Naive thymus-derived CD4-positive, alpha-beta T cell (primary cell): ENCODE data around the gene NT5C1B. TPM values are rescaled to one million over a fixed set of nuclear protein-coding genes. Genes with fewer than 3 reads are reported as not detected.
"Not testable (repeated sequence)": the region's sequence is repeated elsewhere in the genome, so short reads cannot be mapped to it uniquely, and the experiment has no call there.

Source experiments
- ATAC-seq: fragments of 150-1000 bp; cut with Tn5 transposase; 2 replicates; pipeline ENCODE4 v1.10.0; 2021; ENCODE audit warnings: mild to moderate bottlenecking, moderate library complexity
- CTCF ChIA-PET: fragments of 350-600 bp; sonication (Branson Sonifier 250); formaldehyde crosslinking; loops from one replicate; lab custom pipeline; 2021; ENCODE audit warnings: antibody characterized with exemption; lab: Charles Lee
- POLR2A ChIA-PET: fragments of 350-600 bp; sonication (Branson Sonifier 250); formaldehyde crosslinking; loops from one replicate; lab custom pipeline; 2021; ENCODE audit warnings: antibody characterized with exemption, inconsistent platforms; lab: Charles Lee
- DNase-seq, 9 donors: peaks; one replicate each; pipeline versions ENCODE4 v3.0.0 to v3.0.0-alpha.2; 2020 to 2022; ENCODE audit warnings: mixed read lengths in 1 of 9
- H3K27ac ChIP-seq: one replicate; pipeline ENCODE4 v1.7.0; 2013; ENCODE audit warnings: mild to moderate bottlenecking, low read depth, low read length, moderate library complexity
- H3K27me3 ChIP-seq, 2 donors: one replicate each; pipeline ENCODE4 v1.7.0; 2013; ENCODE audit warnings: low read length in 2 of 2, mild to moderate bottlenecking in 2 of 2, moderate library complexity in 2 of 2; ENCODE audit not compliant: control insufficient read depth in 2 of 2, insufficient read depth in 2 of 2
- H3K36me3 ChIP-seq, 3 experiments: 1 replicate in 2 of 3; 2 replicates in 1 of 3; pipeline ENCODE4 v1.7.0; 2013; ENCODE audit warnings: low read length in 3 of 3, mild to moderate bottlenecking in 3 of 3, moderate library complexity in 1 of 3; ENCODE audit not compliant: insufficient read depth in 3 of 3, control insufficient read depth in 2 of 3
- H3K4me1 ChIP-seq, 2 donors: one replicate each; pipeline ENCODE4 v1.7.0; 2013; ENCODE audit warnings: low read length in 2 of 2, mild to moderate bottlenecking in 2 of 2, moderate library complexity in 1 of 2; ENCODE audit not compliant: control insufficient read depth in 2 of 2, insufficient read depth in 2 of 2
- H3K4me3 ChIP-seq: 2 replicates; pipeline ENCODE4 v1.7.0; 2013; ENCODE audit warnings: mild to moderate bottlenecking, low read length
- H3K9me3 ChIP-seq, 3 experiments: 1 replicate in 2 of 3; 2 replicates in 1 of 3; pipeline ENCODE4 v1.7.0; 2013; ENCODE audit warnings: low read length in 3 of 3; ENCODE audit not compliant: control insufficient read depth in 2 of 3
- H3K27ac Mint-ChIP-seq, 9 donors: one replicate each; pipeline ENCODE4 v1.8.0; 2020 to 2022; ENCODE audit warnings: mixed read lengths in 9 of 9, mild to moderate bottlenecking in 8 of 9, moderate library complexity in 5 of 9, inconsistent platforms in 2 of 9
- H3K27me3 Mint-ChIP-seq, 5 donors: one replicate each; pipeline ENCODE4 v1.8.0; 2021 to 2022; ENCODE audit warnings: mixed read lengths in 5 of 5, mild to moderate bottlenecking in 1 of 5
- H3K36me3 Mint-ChIP-seq, 5 donors: one replicate each; pipeline ENCODE4 v1.8.0; 2020 to 2022; ENCODE audit warnings: mixed read lengths in 5 of 5, mild to moderate bottlenecking in 3 of 5, inconsistent platforms in 1 of 5
- H3K4me1 Mint-ChIP-seq, 7 donors: one replicate each; pipeline ENCODE4 v1.8.0; 2020 to 2022; ENCODE audit warnings: mixed read lengths in 7 of 7, mild to moderate bottlenecking in 3 of 7, inconsistent platforms in 1 of 7
- H3K4me3 Mint-ChIP-seq, 10 donors: one replicate each; pipeline ENCODE4 v1.8.0; 2020 to 2022; ENCODE audit warnings: mild to moderate bottlenecking in 10 of 10, mixed read lengths in 10 of 10, moderate library complexity in 6 of 10, inconsistent platforms in 2 of 10
- H3K9me3 Mint-ChIP-seq, 11 donors: one replicate each; pipeline ENCODE4 v1.8.0; 2020 to 2022; ENCODE audit warnings: mixed read lengths in 11 of 11, mild to moderate bottlenecking in 4 of 11, inconsistent platforms in 1 of 11, moderate library complexity in 1 of 11
- intact Hi-C, 2 donors: fragments of 100-400 bp; cut with micrococcal nuclease; formaldehyde crosslinking; loops; one replicate each; pipeline ENCODE4 v1.15.1; 2023
- polyA plus RNA-seq, 2 donors: library from polyadenylated mRNA; unstranded; fragments of 300-500 nt; fragmentation: Illumina TruSeq; gene quantifications; one replicate each; pipeline ENCODE4 v1.2.3, GENCODE V29; 2021
- total RNA-seq, 6 experiments: library from RNA in 5 of 6; stranded (reverse) in 5 of 6; gene quantifications; 1 replicate in 5 of 6; 2 replicates in 1 of 6; pipeline ENCODE4 v1.2.3 and lab custom pipeline; 2021 to 2026

The NT5C1B gene
- not detected for total RNA-seq
- under 1 TPM; 0.39 to 0.50 TPM for polyA plus RNA-seq
- not detected for total RNA-seq (lab: John Stamatoyannopoulos, UW)

GRCh38 chr2:18589354-18589753, at the start of gene NT5C1B:
Gene NT5C1B (minus strand): TSS chr2:18589569. CDS start chr2:18589468, 101 bp downstream.
- ATAC-seq (no peak), DNase-seq (no peak)
- Histone ChIP-seq H3K27ac (no peak within 1 kb of the TSS), H3K9me3 (peaks cover 0 to 6% (median 0%) of the 10 kb centered on the region in 3 experiments), H3K27me3 (no peaks in the 10 kb centered on the region), H3K36me3 (peaks cover 0 to 3% (median 0%) of the 10 kb centered on the region in 3 experiments), H3K4me1 (no peaks in the 10 kb centered on the region), H3K4me3 (no peak within 1 kb of the TSS)
- peaks cover 4 to 68% (median 47%) of the 10 kb centered on the region in 5 donors for H3K36me3 Mint-ChIP-seq
- no peak within 1 kb of the TSS for H3K4me3 Mint-ChIP-seq
- H3K27me3 Mint-ChIP-seq, result no peaks in the 10 kb centered on the region
- no peak within 1 kb of the TSS for H3K27ac Mint-ChIP-seq
- peaks cover 0 to 23% (median 12%) of the 10 kb centered on the region in 11 donors for H3K9me3 Mint-ChIP-seq
- ChIA-PET POLR2A (no interaction called here), CTCF (no interaction called here)
- intact Hi-C loops, result no loop called here
- peaks cover 0 to 4% (median 0%) of the 10 kb centered on the region in 7 donors for H3K4me1 Mint-ChIP-seq

GRCh38 chr2:18637196-18637595, 47.8 kb upstream of the NT5C1B start:
- Mint-ChIP-seq H3K4me1 (peaks cover 0 to 1% (median 0%) of the 10 kb centered on the region in 7 donors), H3K9me3 (peaks cover 3 to 64% (median 43%) of the 10 kb centered on the region in 11 donors), H3K27ac (no peak overlapping the region), H3K36me3 (peaks cover 1 to 60% (median 58%) of the 10 kb centered on the region in 5 donors), H3K27me3 (no peaks in the 10 kb centered on the region), H3K4me3 (no peak overlapping the region)
- no peaks in the 10 kb centered on the region for H3K36me3 ChIP-seq
- POLR2A ChIA-PET, result no interaction called here
- H3K27me3 ChIP-seq, result no peaks in the 10 kb centered on the region
- H3K4me1 ChIP-seq, result no peaks in the 10 kb centered on the region
- H3K27ac ChIP-seq, result no peak overlapping the region
- intact Hi-C loops, result no loop called here
- ATAC-seq (no peak), DNase-seq (no peak)
- peaks cover 0 to 15% (median 4%) of the 10 kb centered on the region in 3 experiments for H3K9me3 ChIP-seq
- no peak overlapping the region for H3K4me3 ChIP-seq
- CTCF ChIA-PET, result no interaction called here

DNA sequence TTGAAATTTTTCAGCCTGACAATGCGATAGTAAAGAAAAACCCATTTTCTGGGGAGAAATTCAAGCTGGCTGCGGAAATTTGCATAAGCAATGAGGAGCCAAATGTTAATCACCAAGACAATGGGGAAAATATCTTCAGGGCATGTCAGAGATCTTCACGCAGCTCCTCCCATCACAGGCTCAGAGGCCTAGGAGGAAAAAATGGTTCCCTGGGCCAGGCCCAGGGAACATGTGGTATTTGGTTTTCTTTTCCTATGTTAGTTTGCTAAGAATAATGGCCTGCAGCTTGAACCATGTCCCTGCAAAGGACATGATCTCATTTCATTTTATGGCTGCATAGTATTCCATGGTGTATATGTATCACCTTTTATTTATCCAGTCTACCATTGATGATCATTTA, 43.3 kb upstream of the NT5C1B start:
- DNase-seq, H3K27ac ChIP-seq, H3K27ac Mint-ChIP-seq, CTCF ChIA-PET, ATAC-seq, H3K27me3 ChIP-seq, H3K4me1 Mint-ChIP-seq, H3K4me1 ChIP-seq, H3K27me3 Mint-ChIP-seq, H3K36me3 ChIP-seq, H3K4me3 ChIP-seq, intact Hi-C loops, POLR2A ChIA-PET: not testable (repeated sequence)
- Mint-ChIP-seq H3K9me3 (peaks cover 10 to 74% (median 53%) of the 10 kb centered on the region in 11 donors), H3K4me3 (peak overlapping the region in 1 of 10 donors; percentile 11), H3K36me3 (peaks cover 1 to 65% (median 59%) of the 10 kb centered on the region in 5 donors)
- H3K9me3 ChIP-seq, result peaks cover 0 to 24% (median 4%) of the 10 kb centered on the region in 3 experiments

DNA sequence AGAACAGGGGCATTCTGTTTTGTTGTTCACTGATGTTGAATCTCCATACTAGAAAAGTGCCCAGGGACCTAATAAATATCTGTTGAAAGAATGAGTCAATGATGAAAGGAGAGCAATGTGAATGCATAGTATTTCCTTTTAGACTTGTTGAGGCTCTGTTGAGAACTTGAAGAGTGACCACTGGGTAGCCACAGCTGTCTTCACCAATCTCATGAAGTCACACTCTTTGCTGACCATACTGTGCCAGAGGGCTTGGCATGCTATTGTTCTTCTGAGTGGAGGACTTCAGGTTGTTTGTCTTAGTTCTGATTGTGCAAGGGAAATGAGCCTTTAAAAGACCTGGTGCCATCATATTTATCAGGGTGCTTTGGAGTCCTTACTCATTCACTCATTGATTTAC, 41.6 kb upstream of the NT5C1B start:
- no peak overlapping the region for H3K4me3 Mint-ChIP-seq
- ChIA-PET POLR2A (no interaction called here), CTCF (no interaction called here)

DNA sequence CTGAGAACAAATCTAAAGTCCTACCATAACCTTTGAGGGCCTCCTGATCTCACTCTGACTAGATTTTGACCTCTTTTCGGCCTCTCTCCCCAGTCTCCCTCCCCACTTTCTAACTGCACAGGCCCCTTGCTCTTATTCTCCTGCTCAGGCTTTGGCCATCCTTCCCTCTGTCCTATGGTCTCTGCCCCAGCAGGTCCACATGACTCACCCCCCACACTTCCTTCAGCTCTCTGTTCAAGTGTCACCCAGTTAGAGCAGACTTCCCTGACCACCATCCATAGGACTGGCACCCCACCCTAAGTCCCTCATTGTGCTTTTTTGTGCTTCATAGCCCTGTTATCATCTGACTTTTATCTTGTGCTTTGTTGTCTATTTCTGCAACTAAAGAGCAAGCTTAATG, 41.2 kb upstream of the NT5C1B start:
- POLR2A ChIA-PET, result no interaction called here
- no peak for ATAC-seq
- peaks cover 0 to 1% (median 0%) of the 10 kb centered on the region in 7 donors for H3K4me1 Mint-ChIP-seq

More for the DNA sequence above, 41.6 kb upstream of the NT5C1B start:
- Histone ChIP-seq H3K27ac (no peak overlapping the region), H3K36me3 (no peaks in the 10 kb centered on the region), H3K9me3 (peaks cover 0 to 14% (median 4%) of the 10 kb centered on the region in 3 experiments), H3K4me3 (no peak overlapping the region), H3K27me3 (no peaks in the 10 kb centered on the region), H3K4me1 (no peaks in the 10 kb centered on the region)
- Mint-ChIP-seq H3K4me1 (peaks cover 0 to 1% (median 0%) of the 10 kb centered on the region in 7 donors), H3K36me3 (peaks cover 0 to 56% (median 41%) of the 10 kb centered on the region in 5 donors), H3K9me3 (peaks cover 6 to 56% (median 35%) of the 10 kb centered on the region in 11 donors), H3K27ac (no peak overlapping the region), H3K27me3 (no peaks in the 10 kb centered on the region)
- intact Hi-C loops, result no loop called here
- DNase-seq (no peak), ATAC-seq (no peak)

GRCh38 chr2:18630101-18630500, 40.7 kb upstream of the NT5C1B start:
- peaks cover 0 to 1% (median 0%) of the 10 kb centered on the region in 7 donors for H3K4me1 Mint-ChIP-seq
- DNase-seq (no peak), ATAC-seq (no peak)
- peaks cover 0 to 51% (median 34%) of the 10 kb centered on the region in 5 donors for H3K36me3 Mint-ChIP-seq
- Histone ChIP-seq H3K27me3 (no peaks in the 10 kb centered on the region), H3K36me3 (no peaks in the 10 kb centered on the region), H3K9me3 (peaks cover 0 to 14% (median 4%) of the 10 kb centered on the region in 3 experiments), H3K4me1 (no peaks in the 10 kb centered on the region), H3K27ac (no peak overlapping the region), H3K4me3 (no peak overlapping the region)
- CTCF ChIA-PET, result no interaction called here
- peaks cover 2 to 48% (median 29%) of the 10 kb centered on the region in 11 donors for H3K9me3 Mint-ChIP-seq
- H3K27me3 Mint-ChIP-seq, result no peaks in the 10 kb centered on the region
- no peak overlapping the region for H3K4me3 Mint-ChIP-seq
- no peak overlapping the region for H3K27ac Mint-ChIP-seq
- POLR2A ChIA-PET, result no interaction called here
- intact Hi-C loops, result no loop called here

More for the DNA sequence above, 41.2 kb upstream of the NT5C1B start:
- Histone ChIP-seq H3K9me3 (peaks cover 0 to 14% (median 4%) of the 10 kb centered on the region in 3 experiments), H3K27ac (no peak overlapping the region), H3K36me3 (no peaks in the 10 kb centered on the region), H3K4me1 (no peaks in the 10 kb centered on the region), H3K4me3 (no peak overlapping the region), H3K27me3 (no peaks in the 10 kb centered on the region)
- H3K36me3 Mint-ChIP-seq, result peaks cover 0 to 55% (median 39%) of the 10 kb centered on the region in 5 donors
- intact Hi-C loops, result no loop called here
- CTCF ChIA-PET, result no interaction called here
- peaks cover 5 to 52% (median 33%) of the 10 kb centered on the region in 11 donors for H3K9me3 Mint-ChIP-seq
- H3K27me3 Mint-ChIP-seq, result no peaks in the 10 kb centered on the region
- no peak overlapping the region for H3K4me3 Mint-ChIP-seq
- H3K27ac Mint-ChIP-seq, result no peak overlapping the region
- no peak for DNase-seq
